Activated naive CD4-positive, alpha-beta T cell treated with anti-CD3 and anti-CD28 coated beads, Interleukin-2, amount 50 U/mL, for 16 hours (primary cell): ENCODE data around the gene HNMT.

Experiments
- DNase-seq: peaks from one replicate; pipeline ENCODE4 v3.0.0-alpha.2; 2020

HNMT gene

DNA sequence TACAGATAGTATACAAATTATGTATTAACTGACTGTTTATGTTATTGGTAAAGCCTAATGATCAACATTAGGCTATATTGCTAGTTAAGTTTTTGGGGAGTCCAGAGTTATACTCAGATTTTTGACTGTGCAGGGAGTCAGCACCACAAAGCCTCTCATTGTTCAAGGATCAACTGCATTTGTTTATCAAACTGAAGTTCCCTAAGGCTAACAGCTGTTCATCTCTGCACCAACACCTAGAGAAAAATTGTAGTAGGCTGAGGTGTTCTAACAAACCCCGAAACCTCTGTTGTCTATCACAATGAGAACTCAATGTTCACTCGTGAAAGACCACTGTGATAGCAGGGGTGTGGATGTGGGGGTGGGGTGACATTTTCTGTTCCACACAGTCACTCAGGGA is 97.7 kb downstream of the HNMT start:
- DNase-seq: no peak

DNA sequence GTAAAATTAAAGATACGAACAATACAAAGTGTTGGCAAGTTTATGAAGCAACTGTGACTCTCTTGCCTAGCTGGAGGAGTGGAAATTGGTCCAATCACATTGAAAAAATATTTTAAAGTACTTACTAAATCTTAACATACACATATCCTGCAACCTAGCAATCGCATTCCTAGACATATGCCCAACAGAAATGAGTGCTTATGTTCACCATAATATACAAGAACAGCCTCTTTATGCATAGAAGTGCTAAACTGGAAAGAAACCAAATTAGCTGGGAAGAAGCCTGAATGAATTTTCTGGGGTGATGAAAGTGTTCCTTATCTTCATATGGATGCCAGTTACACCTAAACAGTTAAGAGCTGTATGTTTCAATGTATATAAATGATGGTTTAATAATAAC is 98.9 kb downstream of the HNMT start:
- DNase-seq: no peak
